GM18498 (cell line): ENCODE measurements around the gene TCF12.
"Not testable (repeated sequence)": the region's sequence is repeated elsewhere in the genome, so short reads cannot be mapped to it uniquely, and the experiment has no call there.

ENCODE experiments used
- ATAC-seq: cut with Tn5 transposase; IDR thresholded peaks from one replicate; pipeline ENCODE4 v1.9.1; 2021; ENCODE audit warnings: mild to moderate bottlenecking, moderate library complexity; ENCODE audit not compliant: unreplicated experiment

Gene TCF12

GRCh38 chr15:57124036-57124435 lies 205.6 kb downstream of the TCF12 start:
- ATAC-seq = no peak

- no peak for ATAC-seq
These were observed 210.6 kb downstream of the TCF12 start for GRCh38 chr15:57129064-57129463.

GRCh38 chr15:57130956-57131355 lies 212.5 kb downstream of the TCF12 start:
- ATAC-seq = no peak

GRCh38 chr15:57133127-57133968 lies 214.9 kb downstream of the TCF12 start:
- ATAC-seq = no peak

- no peak for ATAC-seq
These were observed 215.7 kb downstream of the TCF12 start for GRCh38 chr15:57134071-57134605.

GRCh38 chr15:57134851-57135250 lies 216.4 kb downstream of the TCF12 start:
- ATAC-seq = no peak

GRCh38 chr15:57135800-57136199 lies 217.4 kb downstream of the TCF12 start:
- ATAC-seq = no peak

GRCh38 chr15:57138349-57138788 lies 219.9 kb downstream of the TCF12 start:
- ATAC-seq = no peak

- no peak for ATAC-seq
These were observed 225.2 kb downstream of the TCF12 start for GRCh38 chr15:57143511-57144078.

GRCh38 chr15:57144448-57144847 lies 226.0 kb downstream of the TCF12 start:
- ATAC-seq = no peak

- no peak for ATAC-seq
These were observed 228.2 kb downstream of the TCF12 start for GRCh38 chr15:57146506-57147201.

- ATAC-seq = no peak
These were observed 229.2 kb downstream of the TCF12 start for GRCh38 chr15:57147621-57148020.

GRCh38 chr15:57148262-57148661 lies 229.8 kb downstream of the TCF12 start:
- no peak for ATAC-seq

- ATAC-seq = no peak
These were observed 230.8 kb downstream of the TCF12 start for GRCh38 chr15:57149196-57149595.

- ATAC-seq = no peak
These were observed 231.8 kb downstream of the TCF12 start for GRCh38 chr15:57150066-57150865.

- ATAC-seq = not testable (repeated sequence)
These were observed 232.4 kb downstream of the TCF12 start for GRCh38 chr15:57150866-57151203.

- no peak for ATAC-seq
These were observed 233.7 kb downstream of the TCF12 start for GRCh38 chr15:57152133-57152532.

- ATAC-seq = no peak
These were observed 234.5 kb downstream of the TCF12 start for GRCh38 chr15:57152666-57153539.

- ATAC-seq = no peak
These were observed 237.9 kb downstream of the TCF12 start for GRCh38 chr15:57156210-57156884.
